NB4 (cell line): ENCODE measurements around the gene NXN.

Source experiments
- DNase-seq: peaks from one replicate; pipeline ENCODE4 v3.0.0; 2010; ENCODE audit warnings: low read depth
- H3K4me3 ChIP-seq: one replicate; pipeline ENCODE4 v1.5.1; 2011; ENCODE audit warnings: mild to moderate bottlenecking, low read depth, low read length, moderate library complexity
- MYC ChIP-seq: IDR thresholded peaks from 2 replicates; pipeline ENCODE4 v1.6.1; 2011; ENCODE audit warnings: low read depth, low read length
- POLR2A ChIP-seq: IDR thresholded peaks from 2 replicates; pipeline ENCODE4 v1.6.1; 2011; ENCODE audit warnings: mild to moderate bottlenecking; ENCODE audit not compliant: insufficient read length; ENCODE audit errors: extremely low read depth
- TF ChIP-seq, protein P1 (sequence below): IDR thresholded peaks from one replicate; pipeline ENCODE4 v1.5.1; 2012; ENCODE audit warnings: low read depth, low read length
- TF ChIP-seq, protein P2 (sequence below): IDR thresholded peaks from 2 replicates; pipeline ENCODE4 v1.6.1; 2011; ENCODE audit warnings: low read depth, low read length

The NXN gene

DNA sequence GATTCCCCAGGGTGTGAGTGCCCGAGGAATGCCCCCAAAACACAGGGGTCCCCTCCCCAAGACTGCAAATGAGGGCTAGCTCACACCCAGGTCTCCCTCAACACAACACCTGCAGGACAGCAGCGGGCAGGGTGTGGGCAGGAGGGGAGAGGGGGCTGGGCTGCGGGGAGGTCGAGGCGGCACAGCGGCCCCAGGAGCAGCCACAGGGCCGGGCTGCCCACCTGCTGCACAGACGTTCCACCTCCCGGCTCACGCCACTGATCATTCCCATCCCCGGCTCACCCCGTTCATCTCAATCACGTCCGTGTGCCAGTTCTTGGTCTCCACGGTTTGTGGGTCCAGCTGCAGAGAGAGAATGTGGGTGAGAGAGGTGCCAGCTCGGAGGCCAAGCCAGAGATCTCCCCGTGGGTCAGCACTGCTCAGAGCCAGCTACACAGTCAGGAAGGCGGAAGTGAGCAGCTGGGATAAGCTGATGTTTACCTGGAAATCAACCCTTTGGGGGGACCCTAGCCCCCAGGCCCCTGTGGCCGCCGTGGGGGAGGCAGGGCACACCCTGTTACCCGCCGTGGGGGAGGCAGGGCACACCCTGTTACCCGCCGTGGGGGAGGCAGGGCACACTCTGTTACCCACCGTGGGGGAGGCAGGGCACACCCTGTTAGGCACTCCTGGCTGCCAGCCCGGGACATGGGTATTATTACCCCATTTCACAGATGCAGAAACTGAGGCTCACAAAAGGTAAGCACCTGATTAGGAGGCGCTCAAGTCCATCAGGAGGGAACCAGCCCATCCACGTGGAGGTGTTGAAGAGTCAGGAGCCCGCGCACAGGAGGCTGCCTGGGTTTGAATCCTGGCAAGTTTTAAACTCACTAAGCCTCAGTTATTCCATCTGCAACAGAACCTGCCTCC is 33.5 kb upstream of the NXN start:
- DNase-seq: no peak
- no peak overlapping the region for H3K4me3 ChIP-seq
- TF ChIP-seq POLR2A (no peak), MYC (no peak)
- TF ChIP-seq, protein P1, sequence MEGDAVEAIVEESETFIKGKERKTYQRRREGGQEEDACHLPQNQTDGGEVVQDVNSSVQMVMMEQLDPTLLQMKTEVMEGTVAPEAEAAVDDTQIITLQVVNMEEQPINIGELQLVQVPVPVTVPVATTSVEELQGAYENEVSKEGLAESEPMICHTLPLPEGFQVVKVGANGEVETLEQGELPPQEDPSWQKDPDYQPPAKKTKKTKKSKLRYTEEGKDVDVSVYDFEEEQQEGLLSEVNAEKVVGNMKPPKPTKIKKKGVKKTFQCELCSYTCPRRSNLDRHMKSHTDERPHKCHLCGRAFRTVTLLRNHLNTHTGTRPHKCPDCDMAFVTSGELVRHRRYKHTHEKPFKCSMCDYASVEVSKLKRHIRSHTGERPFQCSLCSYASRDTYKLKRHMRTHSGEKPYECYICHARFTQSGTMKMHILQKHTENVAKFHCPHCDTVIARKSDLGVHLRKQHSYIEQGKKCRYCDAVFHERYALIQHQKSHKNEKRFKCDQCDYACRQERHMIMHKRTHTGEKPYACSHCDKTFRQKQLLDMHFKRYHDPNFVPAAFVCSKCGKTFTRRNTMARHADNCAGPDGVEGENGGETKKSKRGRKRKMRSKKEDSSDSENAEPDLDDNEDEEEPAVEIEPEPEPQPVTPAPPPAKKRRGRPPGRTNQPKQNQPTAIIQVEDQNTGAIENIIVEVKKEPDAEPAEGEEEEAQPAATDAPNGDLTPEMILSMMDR: no peak
- TF ChIP-seq, protein P2, sequence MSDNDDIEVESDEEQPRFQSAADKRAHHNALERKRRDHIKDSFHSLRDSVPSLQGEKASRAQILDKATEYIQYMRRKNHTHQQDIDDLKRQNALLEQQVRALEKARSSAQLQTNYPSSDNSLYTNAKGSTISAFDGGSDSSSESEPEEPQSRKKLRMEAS: no peak

DNA sequence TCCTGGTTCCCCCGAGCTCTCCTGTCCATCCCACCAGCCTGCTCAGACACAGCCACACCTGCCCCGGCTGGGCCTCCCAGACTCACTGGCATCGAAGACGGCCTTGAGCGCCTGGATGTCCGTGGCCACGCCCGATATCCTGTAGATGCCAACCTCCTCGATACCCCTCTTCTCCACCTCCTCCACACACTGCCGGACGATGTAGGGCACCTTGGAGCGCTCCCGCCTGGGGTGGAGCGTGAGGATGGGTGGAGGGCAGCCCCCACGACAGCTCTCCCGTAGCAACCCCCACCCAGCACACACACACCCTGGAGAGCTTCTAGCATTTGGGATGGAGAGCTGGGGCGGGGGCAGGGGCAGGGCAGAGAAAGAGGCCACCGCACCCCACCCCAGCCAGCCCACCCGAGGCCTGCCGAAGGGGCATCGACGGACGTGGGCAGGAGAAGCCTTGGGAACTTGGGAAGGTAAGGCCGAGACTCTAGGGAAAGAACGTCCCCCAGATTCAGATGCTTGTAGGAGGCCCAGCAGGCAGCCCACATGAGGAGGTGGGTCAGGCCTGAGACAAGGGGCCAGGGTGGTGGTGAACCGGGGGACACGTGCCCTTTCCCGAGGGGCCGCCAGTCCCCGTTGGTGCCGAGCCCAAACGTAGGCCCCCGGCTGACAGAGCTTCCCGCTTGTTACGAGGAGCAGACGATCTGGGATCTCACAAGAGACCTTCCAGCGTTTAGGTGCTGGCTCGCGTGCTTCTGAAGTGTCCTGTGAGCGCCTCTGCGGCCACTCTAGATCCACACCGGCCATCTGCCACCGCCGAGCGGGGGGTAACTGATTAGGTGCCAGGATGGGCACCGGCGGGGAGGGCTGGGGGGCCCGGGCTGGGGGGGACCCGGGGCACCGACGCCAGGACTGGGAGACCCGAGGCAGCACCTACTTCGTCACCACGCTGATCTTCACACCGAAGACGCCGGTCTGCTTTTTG is 32.5 kb upstream of the NXN start:
- no peak for DNase-seq
- TF ChIP-seq, protein P1: no peak
- TF ChIP-seq MYC (no peak), POLR2A (no peak)
- TF ChIP-seq, protein P2: no peak
- no peak overlapping the region for H3K4me3 ChIP-seq

DNA sequence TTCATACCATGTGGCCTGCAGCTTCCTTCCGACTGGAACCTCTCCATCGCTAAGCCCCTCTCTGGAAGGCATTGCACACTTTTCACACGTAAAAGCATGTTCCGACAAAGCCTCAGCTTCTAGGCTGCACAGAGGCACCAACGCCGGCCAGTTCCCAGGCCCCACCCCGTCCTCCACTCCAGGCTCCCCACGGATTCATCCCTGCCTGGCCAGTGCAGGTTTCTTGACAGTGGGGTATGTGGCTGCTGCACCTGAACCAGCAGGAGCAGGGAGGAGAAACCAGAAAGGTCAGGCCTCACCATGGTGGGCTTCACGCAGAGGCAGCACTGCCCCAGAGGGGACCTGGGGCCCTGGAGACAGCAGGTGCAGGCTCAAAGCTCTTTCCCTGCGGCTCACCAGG is 31.6 kb upstream of the NXN start:
- TF ChIP-seq POLR2A (no peak), MYC (no peak)
- TF ChIP-seq, protein P1: no peak
- TF ChIP-seq, protein P2: no peak
- DNase-seq: no peak
- H3K4me3 ChIP-seq: no peak overlapping the region

DNA sequence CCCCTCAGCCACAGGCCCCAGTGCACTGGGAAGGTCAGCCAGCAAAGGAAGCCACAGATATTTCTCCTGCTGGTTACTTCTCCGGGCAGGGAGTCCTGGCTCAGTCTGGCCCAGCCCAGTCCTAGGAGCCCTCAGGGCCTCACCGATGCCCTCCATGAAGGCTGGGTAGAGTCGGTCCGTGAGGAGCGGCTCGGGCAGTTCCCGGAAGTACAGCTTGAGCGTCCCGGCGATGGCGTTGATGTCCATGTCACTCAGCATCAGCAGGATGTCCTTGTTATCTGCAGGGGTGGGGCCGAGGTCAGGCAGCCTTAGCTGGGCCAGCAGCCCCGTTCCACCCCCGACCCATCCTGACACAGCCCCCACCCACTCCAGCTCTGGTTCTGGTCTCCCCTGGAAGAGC is 31.0 kb upstream of the NXN start:
- DNase-seq: no peak
- TF ChIP-seq, protein P2: no peak
- H3K4me3 ChIP-seq: no peak overlapping the region

DNA sequence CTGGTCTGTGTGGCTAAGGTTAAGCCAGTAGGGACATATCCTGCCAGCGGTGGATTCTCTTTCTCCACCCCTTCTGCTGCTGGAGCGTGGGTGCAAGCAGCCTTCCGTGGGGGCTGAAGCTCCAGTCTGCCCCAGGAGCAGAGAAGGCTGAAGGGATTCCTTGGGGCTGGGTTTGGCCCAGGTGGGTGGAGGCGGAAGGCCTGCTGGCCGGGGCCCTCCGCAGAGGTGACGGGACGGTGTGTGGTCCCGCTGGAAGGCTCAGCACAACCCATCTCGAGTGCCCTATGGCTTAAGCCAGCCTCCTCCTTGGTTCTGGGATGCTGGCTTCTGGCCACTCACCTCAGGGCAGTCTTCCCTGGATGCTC is 30.5 kb upstream of the NXN start:
- no peak overlapping the region for H3K4me3 ChIP-seq
- TF ChIP-seq, protein P2: no peak
- TF ChIP-seq MYC (no peak), POLR2A (no peak)
- TF ChIP-seq, protein P1: no peak
- DNase-seq: no peak
